ENCODE results near the gene MEIS2. TPM values are rescaled to one million over a fixed set of nuclear protein-coding genes. Genes with fewer than 3 reads are reported as not detected.

MEIS2 gene
- total and polyA plus RNA-seq, 12 donors = 36.2 to 139 (median 74.8) TPM

DNA sequence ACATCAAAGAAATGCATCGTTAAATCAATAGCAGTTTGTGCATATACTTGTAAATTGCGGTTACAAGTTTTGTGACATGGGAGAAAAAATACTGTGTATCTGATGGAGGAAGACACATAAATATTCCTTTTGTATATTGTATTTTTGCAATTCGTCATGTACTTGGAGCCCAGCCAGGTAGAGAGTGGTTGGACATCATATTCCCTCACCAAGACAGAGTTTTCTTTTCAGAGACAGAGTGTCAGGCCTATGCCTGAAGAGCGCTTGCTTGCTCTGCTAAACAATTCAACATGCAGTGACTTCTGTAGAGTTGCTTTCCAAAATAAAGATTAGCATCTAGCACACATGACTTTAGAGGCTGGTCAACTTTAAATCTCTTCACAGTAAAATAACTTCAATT, 24.8 kb upstream of the MEIS2 start:
- TF ChIP-seq, protein P1, sequence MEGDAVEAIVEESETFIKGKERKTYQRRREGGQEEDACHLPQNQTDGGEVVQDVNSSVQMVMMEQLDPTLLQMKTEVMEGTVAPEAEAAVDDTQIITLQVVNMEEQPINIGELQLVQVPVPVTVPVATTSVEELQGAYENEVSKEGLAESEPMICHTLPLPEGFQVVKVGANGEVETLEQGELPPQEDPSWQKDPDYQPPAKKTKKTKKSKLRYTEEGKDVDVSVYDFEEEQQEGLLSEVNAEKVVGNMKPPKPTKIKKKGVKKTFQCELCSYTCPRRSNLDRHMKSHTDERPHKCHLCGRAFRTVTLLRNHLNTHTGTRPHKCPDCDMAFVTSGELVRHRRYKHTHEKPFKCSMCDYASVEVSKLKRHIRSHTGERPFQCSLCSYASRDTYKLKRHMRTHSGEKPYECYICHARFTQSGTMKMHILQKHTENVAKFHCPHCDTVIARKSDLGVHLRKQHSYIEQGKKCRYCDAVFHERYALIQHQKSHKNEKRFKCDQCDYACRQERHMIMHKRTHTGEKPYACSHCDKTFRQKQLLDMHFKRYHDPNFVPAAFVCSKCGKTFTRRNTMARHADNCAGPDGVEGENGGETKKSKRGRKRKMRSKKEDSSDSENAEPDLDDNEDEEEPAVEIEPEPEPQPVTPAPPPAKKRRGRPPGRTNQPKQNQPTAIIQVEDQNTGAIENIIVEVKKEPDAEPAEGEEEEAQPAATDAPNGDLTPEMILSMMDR (IDR thresholded peaks at IDR 0.05) = no peak
- TF ChIP-seq POLR2A (IDR thresholded peaks at IDR 0.05) = no peak
- 67 to 77% (median 74%) methylated on average over 4 of the region's 4 CpGs for WGBS, 4 donors
- Histone ChIP-seq H3K27ac (no peak overlapping the region), H3K4me1 (replicated peaks in 1 of 2) (peaks cover 0 to 3% of the 10 kb centered on the region in 2 donors), H3K9me3 (replicated peaks in 1 of 3) (no peaks in the 10 kb centered on the region), H3K36me3 (replicated peaks in 1 of 2) (no peaks in the 10 kb centered on the region), H3K27me3 (no peaks in the 10 kb centered on the region), H3K4me3 (no peak overlapping the region)
- peak in 1 of 7 donors; percentile 13 for DNase-seq
- intact Hi-C loops (cut with DNase I) = no loop called here

DNA sequence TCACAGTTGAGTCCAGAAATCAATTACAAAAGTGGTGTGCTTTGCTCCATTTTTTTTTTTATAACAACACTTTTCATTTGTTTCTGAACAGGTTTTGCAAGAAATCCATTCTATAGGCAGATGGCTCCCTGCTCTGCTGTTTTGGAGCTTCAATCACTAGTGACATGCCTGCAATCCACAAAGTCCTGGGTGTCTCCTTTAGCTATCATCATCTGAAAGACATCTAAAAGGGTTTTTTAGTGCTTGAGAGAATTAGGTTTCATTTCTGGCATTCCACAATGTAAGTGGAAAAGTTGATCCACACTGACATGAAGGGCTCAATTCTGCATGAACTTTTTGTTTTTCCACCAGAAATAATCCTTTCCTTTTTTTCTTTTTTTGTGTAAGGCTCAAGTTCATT, 24.0 kb upstream of the MEIS2 start:
- TF ChIP-seq, protein P1 (IDR thresholded peaks at IDR 0.05) = no peak
- no peak for TF ChIP-seq POLR2A (IDR thresholded peaks at IDR 0.05)
- H3K4me1 ChIP-seq (replicated peaks in 1 of 2) = peaks cover 0 to 3% of the 10 kb centered on the region in 2 donors
- no peak overlapping the region for H3K4me3 ChIP-seq
- no peaks in the 10 kb centered on the region for H3K27me3 ChIP-seq
- no peaks in the 10 kb centered on the region for H3K9me3 ChIP-seq (replicated peaks in 1 of 3)
- H3K27ac ChIP-seq = no peak overlapping the region
- DNase-seq = no peak
- no peaks in the 10 kb centered on the region for H3K36me3 ChIP-seq (replicated peaks in 1 of 2)
- intact Hi-C loops (cut with DNase I) = no loop called here

DNA sequence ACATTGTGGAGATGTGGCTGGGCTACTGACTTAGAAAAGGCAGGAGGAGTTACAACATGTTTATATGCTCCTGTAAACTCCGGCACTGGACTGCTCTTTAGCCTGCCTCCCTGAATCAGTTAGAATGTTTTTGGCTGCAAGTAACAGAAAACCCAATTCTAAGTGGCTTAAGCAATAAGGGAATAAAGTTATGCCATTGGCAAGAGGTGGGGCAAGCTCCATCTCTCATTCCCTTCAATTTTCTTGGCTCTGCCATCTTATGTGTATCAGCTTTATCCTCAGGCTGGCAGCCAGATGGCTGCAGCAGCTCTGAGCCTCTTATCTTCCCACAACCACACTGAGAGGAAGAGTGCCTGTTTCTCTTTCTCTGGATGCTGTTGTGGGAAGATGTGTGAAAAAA, 22.4 kb upstream of the MEIS2 start:
- DNase-seq = peak in 3 of 7 donors; percentile 26 to 53 (median 31)
- no peaks in the 10 kb centered on the region for H3K9me3 ChIP-seq (replicated peaks in 1 of 3)
- no peaks in the 10 kb centered on the region for H3K36me3 ChIP-seq (replicated peaks in 1 of 2)
- H3K4me1 ChIP-seq (replicated peaks in 1 of 2) = peaks cover 0 to under 1% of the 10 kb centered on the region in 2 donors
- no peak overlapping the region for H3K27ac ChIP-seq
- intact Hi-C loops (cut with DNase I) = no loop called here
- no peaks in the 10 kb centered on the region for H3K27me3 ChIP-seq
- H3K4me3 ChIP-seq = no peak overlapping the region
- 72 to 87% (median 78%) methylated on average over 1 of the region's 1 CpG for WGBS, 4 donors
- TF ChIP-seq, protein P1 (IDR thresholded peaks at IDR 0.05) = no peak
- no peak for TF ChIP-seq POLR2A (IDR thresholded peaks at IDR 0.05)

DNA sequence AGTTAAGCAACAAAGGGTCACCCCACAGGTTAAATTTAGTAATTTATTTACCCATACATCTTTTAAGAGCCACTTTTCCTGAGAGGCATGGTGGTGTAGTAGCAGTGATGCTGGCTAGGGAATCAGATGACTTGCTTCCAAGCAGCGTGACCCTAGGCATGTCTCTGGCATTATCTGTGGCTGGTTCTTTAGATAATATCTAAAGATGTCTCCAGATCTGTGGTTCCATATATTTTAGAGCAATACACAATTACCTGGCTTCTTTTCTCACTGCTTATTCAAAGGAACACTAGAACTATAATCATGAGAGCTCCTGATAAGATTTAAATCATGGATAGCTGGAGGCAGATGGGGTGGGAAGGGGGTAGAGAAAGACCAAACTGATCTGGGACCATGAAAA, 21.1 kb upstream of the MEIS2 start:
- TF ChIP-seq POLR2A (IDR thresholded peaks at IDR 0.05) = no peak
- TF ChIP-seq, protein P1 (IDR thresholded peaks at IDR 0.05) = no peak
- WGBS, 4 donors = 90 to 97% (median 94%) methylated on average over 1 of the region's 1 CpG
- no peaks in the 10 kb centered on the region for H3K4me1 ChIP-seq (replicated peaks in 1 of 2)
- H3K27ac ChIP-seq = no peak overlapping the region
- no peaks in the 10 kb centered on the region for H3K27me3 ChIP-seq
- H3K9me3 ChIP-seq (replicated peaks in 1 of 3) = no peaks in the 10 kb centered on the region
- intact Hi-C loops (cut with DNase I) = no loop called here
- DNase-seq = no peak
- H3K36me3 ChIP-seq (replicated peaks in 1 of 2) = no peaks in the 10 kb centered on the region
- H3K4me3 ChIP-seq = no peak overlapping the region

All from adrenal gland (tissue), 12 donors.